Gastroesophageal sphincter (tissue), 3 donors: ENCODE measurements around the gene SLC25A21.

ENCODE experiments used
- CTCF ChIP-seq, 4 experiments: fragments of 200-600 bp in 2 of 4; fragments of 450-650 bp in 2 of 4; sonication (generic) in 1 of 4; IDR thresholded peaks; one replicate each; pipeline ENCODE4 v1.5.1; 2017 to 2019; ENCODE audit warnings: antibody characterized with exemption in 4 of 4, mild to moderate bottlenecking in 2 of 4, moderate library complexity in 2 of 4
- POLR2A ChIP-seq, 2 donors: fragments of 450-650 bp; IDR thresholded peaks; one replicate each; pipeline ENCODE4 v1.6.1; 2017; ENCODE audit warnings: antibody characterized with exemption in 2 of 2, mild to moderate bottlenecking in 2 of 2, moderate library complexity in 1 of 2

GRCh38 chr14:37081856-37082255 is 90.5 kb downstream of the SLC25A21 start:
- TF ChIP-seq CTCF (IDR thresholded peaks at IDR 0.05) (no peak), POLR2A (IDR thresholded peaks at IDR 0.05) (no peak)
